K562 treated with DMSO at 1 percent for 12 hours (cell line): ENCODE data around the gene HEATR1. TPM values are rescaled to one million over a fixed set of nuclear protein-coding genes. Genes with fewer than 3 reads are reported as not detected.

Source experiments
- total RNA-seq: library from RNA; unstranded; fragments of 300-600 nt; gene quantifications from 2 replicates; pipeline ENCODE4 v1.2.3, GENCODE V29; 2022; ENCODE audit not compliant: insufficient read depth

Gene HEATR1, protein sequence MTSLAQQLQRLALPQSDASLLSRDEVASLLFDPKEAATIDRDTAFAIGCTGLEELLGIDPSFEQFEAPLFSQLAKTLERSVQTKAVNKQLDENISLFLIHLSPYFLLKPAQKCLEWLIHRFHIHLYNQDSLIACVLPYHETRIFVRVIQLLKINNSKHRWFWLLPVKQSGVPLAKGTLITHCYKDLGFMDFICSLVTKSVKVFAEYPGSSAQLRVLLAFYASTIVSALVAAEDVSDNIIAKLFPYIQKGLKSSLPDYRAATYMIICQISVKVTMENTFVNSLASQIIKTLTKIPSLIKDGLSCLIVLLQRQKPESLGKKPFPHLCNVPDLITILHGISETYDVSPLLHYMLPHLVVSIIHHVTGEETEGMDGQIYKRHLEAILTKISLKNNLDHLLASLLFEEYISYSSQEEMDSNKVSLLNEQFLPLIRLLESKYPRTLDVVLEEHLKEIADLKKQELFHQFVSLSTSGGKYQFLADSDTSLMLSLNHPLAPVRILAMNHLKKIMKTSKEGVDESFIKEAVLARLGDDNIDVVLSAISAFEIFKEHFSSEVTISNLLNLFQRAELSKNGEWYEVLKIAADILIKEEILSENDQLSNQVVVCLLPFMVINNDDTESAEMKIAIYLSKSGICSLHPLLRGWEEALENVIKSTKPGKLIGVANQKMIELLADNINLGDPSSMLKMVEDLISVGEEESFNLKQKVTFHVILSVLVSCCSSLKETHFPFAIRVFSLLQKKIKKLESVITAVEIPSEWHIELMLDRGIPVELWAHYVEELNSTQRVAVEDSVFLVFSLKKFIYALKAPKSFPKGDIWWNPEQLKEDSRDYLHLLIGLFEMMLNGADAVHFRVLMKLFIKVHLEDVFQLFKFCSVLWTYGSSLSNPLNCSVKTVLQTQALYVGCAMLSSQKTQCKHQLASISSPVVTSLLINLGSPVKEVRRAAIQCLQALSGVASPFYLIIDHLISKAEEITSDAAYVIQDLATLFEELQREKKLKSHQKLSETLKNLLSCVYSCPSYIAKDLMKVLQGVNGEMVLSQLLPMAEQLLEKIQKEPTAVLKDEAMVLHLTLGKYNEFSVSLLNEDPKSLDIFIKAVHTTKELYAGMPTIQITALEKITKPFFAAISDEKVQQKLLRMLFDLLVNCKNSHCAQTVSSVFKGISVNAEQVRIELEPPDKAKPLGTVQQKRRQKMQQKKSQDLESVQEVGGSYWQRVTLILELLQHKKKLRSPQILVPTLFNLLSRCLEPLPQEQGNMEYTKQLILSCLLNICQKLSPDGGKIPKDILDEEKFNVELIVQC (N-terminal part only)
- total RNA-seq = 4.1 and 15.7 TPM in 2 replicates

DNA sequence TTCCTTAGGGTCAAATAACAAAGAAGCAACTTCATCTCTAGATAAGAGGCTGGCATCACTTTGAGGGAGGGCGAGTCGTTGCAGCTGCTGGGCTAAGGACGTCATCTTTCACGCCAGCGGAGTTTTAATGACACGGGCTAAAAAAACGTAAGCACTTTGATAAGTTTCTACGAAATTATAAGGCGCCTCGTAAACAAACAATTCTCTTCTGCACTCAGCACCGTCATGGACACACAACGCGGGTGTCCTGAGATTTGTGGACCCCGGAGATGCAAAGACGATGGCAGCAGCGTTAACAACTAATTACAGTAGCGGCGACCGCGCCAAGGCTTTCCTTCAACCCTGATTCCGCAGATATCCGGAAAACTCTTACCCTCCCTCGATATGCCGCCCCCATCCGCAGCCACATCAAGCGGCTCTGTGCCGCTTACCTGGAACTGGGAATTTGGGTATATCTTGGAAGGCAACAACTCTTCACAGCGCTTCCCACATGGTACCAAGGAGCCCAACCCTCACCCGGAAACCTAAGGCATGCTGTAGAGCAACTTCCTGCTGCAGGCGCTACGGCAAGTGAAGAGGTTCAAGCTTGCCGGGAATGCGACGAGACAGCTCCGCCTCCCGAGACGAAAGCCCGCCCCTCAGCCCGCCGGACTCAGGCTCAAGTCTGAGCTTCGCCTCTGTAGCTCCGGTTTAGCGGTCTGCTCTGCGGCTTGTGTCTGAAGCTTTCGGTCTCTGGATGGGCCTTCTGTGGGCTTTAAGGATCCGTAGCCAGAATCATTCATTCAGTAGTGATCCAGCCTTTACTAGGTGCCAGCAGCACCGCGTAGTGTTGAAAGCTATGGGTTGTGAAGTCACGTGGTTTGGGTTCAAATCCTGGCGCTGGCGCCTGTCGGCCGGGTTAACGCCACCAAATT lies at the start of gene HEATR1:
TSS of gene HEATR1 (minus strand) at position 526 of the 914 bp plus-strand sequence. CDS start at position 105, 421 bp downstream.

DNA sequence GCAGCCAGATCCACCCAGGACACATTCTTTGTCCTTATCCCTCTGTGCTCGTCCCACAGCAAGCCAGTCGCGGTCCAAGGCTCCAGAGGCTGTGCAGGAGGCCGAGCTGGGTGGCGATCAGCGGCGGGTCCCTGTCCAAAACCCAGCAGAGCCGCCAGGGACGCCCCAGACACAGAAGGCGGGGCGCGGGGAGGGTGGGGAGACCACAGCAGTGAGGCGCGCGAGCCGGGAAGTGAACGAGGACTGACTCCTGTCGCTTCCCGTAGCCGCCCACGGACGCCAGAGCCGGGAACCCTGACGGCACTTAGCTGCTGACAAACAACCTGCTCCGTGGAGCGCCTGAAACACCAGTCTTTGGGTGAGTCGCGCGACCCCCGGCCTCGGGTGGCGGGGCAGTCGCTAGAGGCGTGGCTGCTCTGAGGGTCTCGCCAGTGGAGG lies 80.6 kb downstream of the HEATR1 start, which contains the start of gene LGALS8:
TSS of gene LGALS8 (plus strand) at position 279 of the 438 bp plus-strand sequence. CDS start 2,089 bp downstream, outside the sequence.

Other genes starting within 250 kb of the HEATR1 start
- gene EDARADD, start 210.2 kb downstream of the HEATR1 start, total RNA-seq = 12.0 and 21.9 TPM in 2 replicates
- gene LGALS8, start 80.5 kb downstream of the HEATR1 start, total RNA-seq = 17.5 and 63.6 TPM in 2 replicates
- 0.20 TPM in 1 of 2 replicates, not detected in the other for gene ACTN2, start 82.0 kb upstream of the HEATR1 start, total RNA-seq
- gene MTR, start 190.8 kb upstream of the HEATR1 start, total RNA-seq = 2.0 and 10.6 TPM in 2 replicates